Hematopoietic multipotent progenitor cell treated with erythropoietin and hydrocortisone succinate and interleukin-3 and kit ligand, for 6 days (in vitro differentiated cells): ENCODE results near the gene ARHGEF2.
A peak's percentile ranks its signal among the peaks of the same experiment; 100 is the strongest.

Source experiments
- DNase-seq: peaks from one replicate; pipeline ENCODE4 v3.0.0-alpha.2; 2015

The ARHGEF2 gene

GRCh38 chr1:155978325-155978972, at the start of gene ARHGEF2:
Gene ARHGEF2, minus strand, starts transcription at chr1:155978547. Its CDS starts 120 bp downstream, at chr1:155978427.
- DNase-seq = peak; percentile 93

- no peak for DNase-seq
These were observed 48.2 kb upstream of the ARHGEF2 start for GRCh38 chr1:156026588-156026987.

GRCh38 chr1:156025876-156026275, 47.5 kb upstream of the ARHGEF2 start:
- DNase-seq = peak; percentile 78

- no peak for DNase-seq
These were observed 46.5 kb upstream of the ARHGEF2 start for GRCh38 chr1:156024801-156025200.

GRCh38 chr1:156021954-156022353, 43.6 kb upstream of the ARHGEF2 start:
- DNase-seq = no peak

- DNase-seq = no peak
These were observed 42.7 kb upstream of the ARHGEF2 start for GRCh38 chr1:156021093-156021428.

GRCh38 chr1:156020293-156021092, 42.1 kb upstream of the ARHGEF2 start, which contains the start of gene SSR2:
Gene SSR2, minus strand, starts transcription at chr1:156020951. Its CDS starts 784 bp downstream, at chr1:156020167.
- DNase-seq = peak; percentile 98

GRCh38 chr1:156019946-156020292, 41.6 kb upstream of the ARHGEF2 start:
- no peak for DNase-seq

- DNase-seq = no peak
These were observed 36.5 kb upstream of the ARHGEF2 start for GRCh38 chr1:156014829-156015228.

GRCh38 chr1:156012051-156012817, 33.9 kb upstream of the ARHGEF2 start:
- DNase-seq = no peak

GRCh38 chr1:156009404-156009803, 31.1 kb upstream of the ARHGEF2 start:
- no peak for DNase-seq

GRCh38 chr1:156006666-156007376, 28.5 kb upstream of the ARHGEF2 start:
- DNase-seq = no peak

- DNase-seq = no peak
These were observed 26.7 kb upstream of the ARHGEF2 start for GRCh38 chr1:156004843-156005584.

GRCh38 chr1:156003923-156004188, 25.5 kb upstream of the ARHGEF2 start:
- DNase-seq = no peak

GRCh38 chr1:156002188-156002911, 24.0 kb upstream of the ARHGEF2 start:
- DNase-seq = no peak

GRCh38 chr1:156001662-156002171, 23.4 kb upstream of the ARHGEF2 start:
- peak; percentile 70 for DNase-seq

- DNase-seq = no peak
These were observed 22.8 kb upstream of the ARHGEF2 start for GRCh38 chr1:156001021-156001661.

GRCh38 chr1:155999964-156000363, 21.6 kb upstream of the ARHGEF2 start:
- peak; percentile 50 for DNase-seq

- no peak for DNase-seq
These were observed 17.8 kb upstream of the ARHGEF2 start for GRCh38 chr1:155996166-155996565.

GRCh38 chr1:155993595-155993994, 15.2 kb upstream of the ARHGEF2 start:
- no peak for DNase-seq
